ENCODE results near the gene ARHGAP26.
"Not testable (repeated sequence)": the region's sequence is repeated elsewhere in the genome, so short reads cannot be mapped to it uniquely, and the experiment has no call there.

Gene ARHGAP26

DNA sequence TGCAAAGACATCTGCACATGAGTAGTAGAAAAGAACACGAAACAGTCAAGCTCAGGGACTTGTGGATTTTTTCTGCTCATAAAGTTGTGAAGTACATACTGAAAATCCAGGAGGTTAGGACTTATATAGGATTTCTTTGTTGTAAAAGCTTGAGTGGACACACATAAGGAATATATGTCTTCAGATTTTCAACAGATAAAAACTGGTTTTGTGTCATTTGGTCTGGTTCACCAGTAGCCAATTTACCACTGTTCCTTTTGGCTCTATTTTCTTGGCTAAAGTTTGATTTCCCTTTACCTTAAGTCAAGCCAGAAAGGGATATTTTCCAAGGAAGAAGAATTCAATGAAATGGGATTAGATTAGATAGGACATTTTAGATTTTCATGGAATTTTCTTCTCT is 429.0 kb downstream of the ARHGAP26 start:
- intact Hi-C loops (cut with DNase I) = no loop called here

GRCh38 chr5:143199843-143200242 is 429.7 kb downstream of the ARHGAP26 start:
- DNase-seq = no peak
- intact Hi-C loops (cut with DNase I) = no loop called here

More for the DNA sequence above, 429.0 kb downstream of the ARHGAP26 start:
- no peak for DNase-seq

DNA sequence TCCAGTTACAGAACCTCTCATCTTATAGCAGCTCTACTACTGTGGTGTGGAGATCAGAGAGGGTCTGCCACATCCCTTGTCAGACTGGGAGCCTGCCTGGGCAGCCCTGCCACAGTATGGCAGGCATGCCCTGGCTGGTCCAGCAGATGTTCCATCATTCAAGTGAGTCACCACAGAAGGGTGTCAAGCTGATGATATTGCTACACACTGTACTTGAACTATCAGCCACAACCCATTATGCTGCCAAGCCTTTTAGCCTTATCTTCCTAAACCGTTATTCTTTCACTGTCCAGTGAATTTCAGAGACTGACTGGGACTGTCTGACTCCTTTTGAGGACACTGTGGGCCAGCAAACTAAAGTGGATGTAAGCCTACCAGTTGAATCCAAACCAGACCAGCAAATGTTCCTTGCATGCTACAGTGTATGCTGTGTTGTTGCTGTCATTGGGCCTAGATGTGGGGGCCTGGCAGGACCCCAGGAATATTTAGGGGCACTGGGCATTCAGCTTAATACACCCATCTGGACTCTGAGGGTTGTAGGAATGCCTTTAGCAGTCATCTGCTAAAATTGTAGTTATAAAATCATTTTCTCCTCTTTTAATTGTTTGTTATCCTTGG is 430.7 kb downstream of the ARHGAP26 start:
- DNase-seq = no peak
- intact Hi-C loops (cut with DNase I) = no loop called here

- DNase-seq = no peak
- intact Hi-C loops (cut with DNase I) = no loop called here
Measured at GRCh38 chr5:143201589-143201988, 431.4 kb downstream of the ARHGAP26 start.

GRCh38 chr5:143203301-143203956 is 433.3 kb downstream of the ARHGAP26 start:
- intact Hi-C loops (cut with DNase I); DNase-seq: not testable (repeated sequence)

DNA sequence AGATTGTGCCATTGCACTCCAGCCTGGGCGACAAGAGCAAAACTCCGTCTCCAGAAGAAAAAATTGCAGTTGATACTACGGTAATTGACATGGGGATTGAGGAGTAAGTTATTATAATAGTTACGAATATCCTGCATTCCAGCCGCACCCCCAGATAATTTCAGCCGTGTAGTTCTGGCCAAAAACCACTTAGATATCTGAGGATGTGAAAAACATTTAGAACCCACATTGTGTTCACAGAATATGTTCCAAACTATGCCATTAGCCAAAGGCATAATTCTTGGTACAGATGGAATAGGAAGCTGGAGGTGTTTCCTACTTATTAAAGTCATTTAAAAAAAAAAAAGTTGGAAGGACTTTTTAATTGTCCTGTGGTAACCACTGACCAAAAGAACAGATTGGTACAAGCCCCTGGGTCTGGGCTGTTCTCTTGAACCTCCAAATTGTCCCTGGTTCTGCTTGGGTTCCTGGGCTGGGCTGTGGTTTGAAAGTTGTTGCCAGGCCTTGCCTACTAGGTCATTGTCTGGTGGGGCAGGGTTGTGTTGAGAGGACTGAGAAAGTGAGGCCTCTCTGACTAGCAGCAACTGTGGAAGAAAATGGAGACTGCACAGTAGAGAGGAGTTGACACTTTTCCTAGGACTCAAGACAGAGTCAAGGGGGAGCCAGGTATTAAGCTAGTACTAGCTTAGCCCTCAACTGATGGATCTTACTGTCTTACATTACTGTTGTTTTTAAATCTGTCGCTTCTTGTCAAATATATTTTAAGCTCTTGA is 434.5 kb downstream of the ARHGAP26 start:
- no peak for DNase-seq
- intact Hi-C loops (cut with DNase I) = no loop called here

- DNase-seq = no peak
- intact Hi-C loops (cut with DNase I) = no loop called here
Measured at GRCh38 chr5:143205386-143205785, 435.2 kb downstream of the ARHGAP26 start.

GRCh38 chr5:143205883-143206195 is 435.7 kb downstream of the ARHGAP26 start:
- intact Hi-C loops (cut with DNase I) = no loop called here
- DNase-seq = no peak

DNA sequence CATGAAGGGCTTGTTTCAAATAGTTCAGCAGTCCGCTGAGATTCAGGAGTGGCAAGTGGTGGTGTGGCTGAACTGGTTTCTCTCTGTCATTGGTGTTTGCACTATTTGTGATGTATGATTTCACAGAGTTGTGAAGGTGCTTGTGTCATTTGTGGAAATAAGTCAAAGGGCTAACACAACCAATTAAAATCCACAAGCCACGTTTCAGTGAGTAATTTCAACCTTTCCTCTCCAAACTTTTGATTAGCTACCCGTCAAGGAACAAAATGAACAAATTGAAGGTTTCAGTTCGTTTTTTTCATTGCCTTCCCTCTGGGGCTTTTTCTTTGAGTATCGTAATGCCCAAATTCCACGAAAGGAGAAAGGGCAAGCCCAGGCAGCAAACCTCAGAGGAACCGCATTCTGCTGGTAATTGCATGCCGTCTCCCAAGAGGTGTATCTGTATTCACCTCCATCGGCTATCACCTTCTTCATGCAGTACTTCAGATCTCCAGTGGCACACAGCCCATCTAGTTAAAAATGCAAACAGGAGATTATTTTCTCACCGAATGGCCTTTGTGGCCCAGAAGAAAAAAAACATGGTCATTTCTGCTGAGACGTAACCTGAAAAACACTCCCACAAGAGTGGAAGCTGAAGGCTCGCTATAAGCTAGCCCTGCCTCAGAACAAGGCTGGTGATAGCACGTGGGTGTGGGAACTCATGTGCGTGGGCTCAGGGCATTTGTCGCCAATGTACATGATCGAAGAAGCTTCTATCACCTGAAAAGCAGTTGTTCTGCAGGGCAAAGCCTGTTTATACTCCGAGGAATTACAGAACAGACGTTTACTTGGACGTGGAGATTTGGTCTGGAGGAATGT is 436.2 kb downstream of the ARHGAP26 start:
- intact Hi-C loops (cut with DNase I) = no loop called here
- DNase-seq = no peak

- intact Hi-C loops (cut with DNase I) = no loop called here
- no peak for DNase-seq
Measured at GRCh38 chr5:143207058-143207457, 436.9 kb downstream of the ARHGAP26 start.

DNA sequence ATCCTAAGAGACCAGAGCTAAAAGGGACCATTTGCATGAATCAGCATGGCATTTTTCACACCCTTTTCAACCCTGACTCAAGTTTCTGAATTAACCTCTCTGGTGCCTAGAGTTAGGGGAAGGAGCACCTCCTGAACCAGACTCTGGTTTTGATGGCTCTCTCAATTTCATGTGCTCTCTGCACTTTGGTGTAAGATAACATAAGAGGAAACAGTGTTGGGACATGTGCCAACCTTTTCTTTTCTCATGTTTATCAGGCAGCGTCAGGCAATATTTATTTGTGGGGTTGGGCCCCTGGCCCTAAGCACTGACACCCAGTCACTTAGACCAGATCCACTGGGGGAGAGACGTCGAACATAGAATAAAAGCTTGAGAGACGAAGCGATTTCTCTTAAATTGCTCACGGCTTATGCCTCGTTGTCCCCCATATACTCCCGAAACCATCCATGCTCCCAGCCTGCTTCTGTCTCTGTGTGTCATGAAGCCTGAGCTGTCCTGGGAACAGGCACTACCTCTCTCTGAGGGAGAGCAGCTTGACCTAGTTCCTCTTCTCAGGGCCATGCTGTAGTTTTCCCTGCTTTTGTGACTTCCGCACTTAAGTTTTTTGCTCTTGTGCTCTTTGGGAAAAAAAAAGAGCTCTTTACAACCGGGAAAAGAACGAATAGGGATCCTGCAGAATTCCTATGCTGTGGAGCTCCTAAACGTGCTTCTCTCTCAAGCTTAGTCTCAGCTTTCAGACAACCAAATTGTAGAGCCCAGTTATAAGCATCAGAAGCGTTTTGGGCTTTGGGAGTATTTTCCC is 437.6 kb downstream of the ARHGAP26 start:
- intact Hi-C loops (cut with DNase I) = no loop called here
- no peak for DNase-seq

DNA sequence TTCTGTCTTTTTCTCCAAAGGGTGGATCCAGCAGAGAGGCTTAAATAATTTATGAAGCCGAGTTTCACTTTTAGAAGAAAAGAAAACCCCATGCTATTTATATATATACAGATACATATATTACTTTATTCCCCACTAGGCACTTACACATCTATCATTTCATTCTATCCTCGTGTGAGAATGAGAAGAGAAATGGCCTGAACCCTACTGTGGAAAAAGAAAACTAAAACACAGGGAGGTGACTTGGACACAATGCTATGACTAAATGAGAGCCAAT is 438.1 kb downstream of the ARHGAP26 start:
- no peak for DNase-seq
- intact Hi-C loops (cut with DNase I) = no loop called here

DNA sequence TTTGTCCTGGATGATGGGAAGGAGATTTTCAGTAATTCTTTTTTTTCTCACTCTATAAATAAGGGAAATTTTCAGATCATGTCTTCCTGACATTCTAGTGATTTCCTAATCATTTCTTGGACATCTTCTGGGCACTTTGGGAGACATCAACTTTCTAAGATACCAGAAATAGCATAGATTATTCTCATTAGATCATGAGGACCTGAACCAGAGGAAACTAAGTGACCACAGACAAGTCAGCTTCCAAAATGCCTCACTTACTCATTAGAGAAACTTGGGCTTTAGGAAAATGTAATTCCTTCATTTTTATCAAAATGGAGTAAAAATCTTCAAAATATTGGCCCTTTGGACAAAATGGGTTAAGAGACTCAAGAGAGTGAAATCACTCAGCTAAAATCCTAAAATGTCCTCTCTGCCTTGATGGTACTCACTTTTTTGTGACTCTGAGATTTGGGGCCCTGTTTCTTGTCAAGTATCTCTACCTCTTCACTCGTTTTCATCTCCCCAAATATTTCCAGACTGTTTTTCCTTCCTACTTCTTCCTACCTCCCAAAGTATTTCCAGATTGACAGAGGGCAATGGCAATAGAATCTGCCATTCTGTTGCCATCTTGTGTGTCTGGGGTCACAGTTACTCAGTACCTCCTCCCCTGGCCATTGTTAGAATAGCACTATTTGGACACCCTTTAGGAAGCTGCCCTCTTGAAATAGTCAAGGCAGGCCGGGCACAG is 438.8 kb downstream of the ARHGAP26 start:
- intact Hi-C loops (cut with DNase I) = no loop called here
- DNase-seq = no peak

DNA sequence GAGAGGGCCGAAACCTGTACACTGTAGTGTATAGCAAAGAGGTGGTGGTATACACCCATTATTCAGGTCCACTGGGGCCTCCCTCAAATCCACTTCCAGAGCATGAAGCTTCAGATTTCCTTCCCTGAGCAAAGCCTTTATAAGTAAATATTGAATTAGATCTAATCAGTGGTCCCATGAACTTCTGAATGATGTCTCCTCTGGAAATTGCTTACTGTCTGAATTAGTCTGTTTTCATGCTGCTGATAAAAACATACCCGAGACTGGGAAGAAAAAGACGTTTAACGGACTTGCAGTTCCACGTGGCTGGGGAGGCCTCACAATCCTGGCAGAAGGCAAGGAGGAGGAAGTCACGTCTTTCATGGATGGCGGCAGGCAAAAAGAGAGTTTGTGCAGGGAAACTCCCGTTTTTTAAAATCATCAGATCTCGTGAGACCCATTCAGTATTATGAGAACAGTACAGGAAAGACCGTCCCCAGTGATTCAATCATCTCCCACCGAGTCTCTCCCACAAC is 439.8 kb downstream of the ARHGAP26 start:
- intact Hi-C loops (cut with DNase I) = no loop called here

GRCh38 chr5:143210576-143210975 is 440.4 kb downstream of the ARHGAP26 start:
- intact Hi-C loops (cut with DNase I) = no loop called here
- no peak for DNase-seq

More for the DNA sequence above, 439.8 kb downstream of the ARHGAP26 start:
- no peak for DNase-seq

- DNase-seq = no peak
- intact Hi-C loops (cut with DNase I) = no loop called here
Measured at GRCh38 chr5:143212261-143212660, 442.1 kb downstream of the ARHGAP26 start.

GRCh38 chr5:143213231-143213850 is 443.2 kb downstream of the ARHGAP26 start:
- intact Hi-C loops (cut with DNase I) = no loop called here
- peak in 1 of 42 donors; percentile 15 for DNase-seq

Measured in head of caudate nucleus (tissue), 42 donors.